ENCODE measurements around the gene ACER2. TPM values are rescaled to one million over a fixed set of nuclear protein-coding genes. Genes with fewer than 3 reads are reported as not detected.

The ACER2 gene
- polyA plus RNA-seq, 1 experiment: 1.4 TPM

DNA sequence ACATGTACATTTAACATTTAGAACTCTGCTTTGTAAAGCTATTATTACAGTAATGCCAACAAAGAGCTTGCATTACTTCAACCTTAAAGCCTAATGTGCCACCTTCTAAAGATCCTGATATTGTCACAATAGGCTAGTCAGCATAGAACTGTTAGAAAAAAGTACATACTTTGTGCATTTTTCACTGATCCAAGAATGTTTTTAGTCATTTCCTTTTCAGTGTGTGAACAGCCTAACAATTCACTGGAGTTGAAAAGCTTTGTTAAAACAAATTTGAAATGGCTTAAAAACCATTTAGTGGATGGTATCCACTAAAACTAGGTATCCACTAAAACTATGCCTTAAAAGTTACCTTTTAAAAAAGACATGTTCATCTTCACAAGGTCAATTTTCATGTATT is 33.3 kb upstream of the ACER2 start:
- no peak for DNase-seq (ENCODE audit: low read depth)
- Histone ChIP-seq H3K27me3 (ENCODE audit: control insufficient read depth, insufficient read depth, low read length) (no peaks in the 10 kb centered on the region), H3K4me3 (ENCODE audit: low read depth, low read length) (no peak overlapping the region), H3K36me3 (ENCODE audit: control insufficient read depth, insufficient read depth, low read length) (peaks cover 8% of the 10 kb centered on the region)
- ChIA-PET POLR2A (interaction anchor here (0.8 kb wide), 1 partner anchor 43 kb away, joined by 4 read pairs; no protein-coding TSS in a partner anchor), CTCF (interaction anchor here (0.9 to 1.6 kb wide), 4 partner anchors 10 to 89 kb away, joined by 3 to 6 read pairs (median 4); no protein-coding TSS in a partner anchor)
- TF ChIP-seq, protein P1, sequence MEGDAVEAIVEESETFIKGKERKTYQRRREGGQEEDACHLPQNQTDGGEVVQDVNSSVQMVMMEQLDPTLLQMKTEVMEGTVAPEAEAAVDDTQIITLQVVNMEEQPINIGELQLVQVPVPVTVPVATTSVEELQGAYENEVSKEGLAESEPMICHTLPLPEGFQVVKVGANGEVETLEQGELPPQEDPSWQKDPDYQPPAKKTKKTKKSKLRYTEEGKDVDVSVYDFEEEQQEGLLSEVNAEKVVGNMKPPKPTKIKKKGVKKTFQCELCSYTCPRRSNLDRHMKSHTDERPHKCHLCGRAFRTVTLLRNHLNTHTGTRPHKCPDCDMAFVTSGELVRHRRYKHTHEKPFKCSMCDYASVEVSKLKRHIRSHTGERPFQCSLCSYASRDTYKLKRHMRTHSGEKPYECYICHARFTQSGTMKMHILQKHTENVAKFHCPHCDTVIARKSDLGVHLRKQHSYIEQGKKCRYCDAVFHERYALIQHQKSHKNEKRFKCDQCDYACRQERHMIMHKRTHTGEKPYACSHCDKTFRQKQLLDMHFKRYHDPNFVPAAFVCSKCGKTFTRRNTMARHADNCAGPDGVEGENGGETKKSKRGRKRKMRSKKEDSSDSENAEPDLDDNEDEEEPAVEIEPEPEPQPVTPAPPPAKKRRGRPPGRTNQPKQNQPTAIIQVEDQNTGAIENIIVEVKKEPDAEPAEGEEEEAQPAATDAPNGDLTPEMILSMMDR (IDR thresholded peaks at IDR 0.05; ENCODE audit: insufficient read depth, low read depth, low read length): no peak

DNA sequence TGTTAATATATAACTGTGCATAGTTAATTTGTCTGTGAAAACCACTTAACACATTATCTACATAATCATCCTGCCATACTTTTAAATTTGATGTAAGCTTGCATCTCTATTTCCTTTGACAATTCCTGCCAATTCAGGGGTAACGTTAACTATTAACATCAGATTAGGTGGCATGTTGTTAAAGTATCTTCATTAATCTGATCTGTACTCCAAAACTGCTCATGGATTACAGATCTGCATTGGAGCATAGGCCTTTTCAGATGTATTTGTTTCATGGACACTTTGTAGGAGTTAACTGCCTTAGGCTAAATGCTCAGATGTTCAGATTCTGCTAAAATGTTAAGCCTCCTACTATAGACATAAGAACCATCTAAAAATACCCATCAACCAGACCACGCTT is 31.9 kb upstream of the ACER2 start:
- POLR2A ChIA-PET: no interaction called here

GRCh38 chr9:19378164-19378563 is 30.6 kb upstream of the ACER2 start:
- ChIA-PET CTCF (no interaction called here), POLR2A (interaction anchor here (0.6 kb wide), 1 partner anchor 723 kb away, joined by 5 read pairs; no protein-coding TSS in a partner anchor)
- Histone ChIP-seq H3K4me3 (ENCODE audit: low read depth, low read length) (peak overlapping the region; percentile 54), H3K36me3 (ENCODE audit: control insufficient read depth, insufficient read depth, low read length) (peaks cover 8% of the 10 kb centered on the region), H3K27me3 (ENCODE audit: control insufficient read depth, insufficient read depth, low read length) (no peaks in the 10 kb centered on the region)
- TF ChIP-seq, protein P1 (IDR thresholded peaks at IDR 0.05; ENCODE audit: insufficient read depth, low read depth, low read length): no peak
- no peak for DNase-seq (ENCODE audit: low read depth)

More for the DNA sequence above, 31.9 kb upstream of the ACER2 start:
- H3K4me3 ChIP-seq (ENCODE audit: low read depth, low read length): no peak overlapping the region
- TF ChIP-seq, protein P1 (IDR thresholded peaks at IDR 0.05; ENCODE audit: insufficient read depth, low read depth, low read length): no peak
- DNase-seq (ENCODE audit: low read depth): no peak
- CTCF ChIA-PET: interaction anchor here (0.5 kb wide), 1 partner anchor 237 kb away, joined by 3 read pairs; no protein-coding TSS in a partner anchor
- H3K36me3 ChIP-seq (ENCODE audit: control insufficient read depth, insufficient read depth, low read length): peaks cover 8% of the 10 kb centered on the region
- H3K27me3 ChIP-seq (ENCODE audit: control insufficient read depth, insufficient read depth, low read length): no peaks in the 10 kb centered on the region

DNA sequence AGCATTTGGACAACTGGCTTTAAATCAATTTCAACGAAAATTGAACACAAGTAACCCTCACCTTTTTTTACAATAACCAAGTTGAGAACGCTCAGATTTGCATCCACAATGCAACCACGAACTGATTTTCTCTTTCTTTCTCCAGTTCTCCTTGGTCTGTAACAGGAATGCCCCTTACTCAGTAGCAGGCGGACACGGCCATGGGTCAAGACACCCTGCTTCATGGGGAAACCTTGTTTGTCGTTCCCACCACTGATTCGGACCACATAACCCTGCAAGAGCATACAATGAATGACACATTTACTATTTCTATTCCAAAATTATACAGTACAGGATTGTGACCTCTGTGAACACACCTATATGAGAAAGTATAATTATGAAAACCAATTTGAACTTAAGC is 30.2 kb upstream of the ACER2 start:
- POLR2A ChIA-PET: no interaction called here
- no peak for DNase-seq (ENCODE audit: low read depth)
- H3K36me3 ChIP-seq (ENCODE audit: control insufficient read depth, insufficient read depth, low read length): peaks cover 8% of the 10 kb centered on the region
- H3K4me3 ChIP-seq (ENCODE audit: low read depth, low read length): peak overlapping the region; percentile 54
- no peaks in the 10 kb centered on the region for H3K27me3 ChIP-seq (ENCODE audit: control insufficient read depth, insufficient read depth, low read length)
- TF ChIP-seq, protein P1 (IDR thresholded peaks at IDR 0.05; ENCODE audit: insufficient read depth, low read depth, low read length): no peak
- CTCF ChIA-PET: interaction anchor here (1.0 kb wide), 1 partner anchor 78 kb away, joined by 3 read pairs; no protein-coding TSS in a partner anchor

DNA sequence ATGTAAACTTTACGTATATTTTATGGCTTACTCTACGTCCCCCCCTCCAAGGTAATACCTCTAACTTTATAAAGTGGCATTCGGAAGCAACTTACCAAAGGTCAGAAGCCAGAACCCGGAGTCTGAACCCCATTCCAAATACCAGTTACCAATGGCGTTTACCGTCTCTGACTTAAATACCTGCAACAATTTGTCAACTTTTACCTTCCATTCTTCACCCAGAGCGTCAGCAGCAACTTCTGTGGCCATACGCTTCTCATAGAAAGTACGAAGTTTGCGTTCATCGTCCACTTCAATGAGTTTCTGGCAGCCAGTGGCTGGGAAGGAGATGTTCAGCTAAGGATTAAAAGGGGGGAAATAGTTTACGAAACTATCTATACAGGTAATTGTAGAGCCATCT is 29.5 kb upstream of the ACER2 start:
- H3K27me3 ChIP-seq (ENCODE audit: control insufficient read depth, insufficient read depth, low read length): no peaks in the 10 kb centered on the region
- DNase-seq (ENCODE audit: low read depth): no peak
- ChIA-PET POLR2A (no interaction called here), CTCF (interaction anchor here (1.0 to 1.5 kb wide), 2 partner anchors 12 to 78 kb away, joined by 3 to 4 read pairs; no protein-coding TSS in a partner anchor)
- peaks cover 8% of the 10 kb centered on the region for H3K36me3 ChIP-seq (ENCODE audit: control insufficient read depth, insufficient read depth, low read length)
- TF ChIP-seq, protein P1 (IDR thresholded peaks at IDR 0.05; ENCODE audit: insufficient read depth, low read depth, low read length): no peak
- H3K4me3 ChIP-seq (ENCODE audit: low read depth, low read length): peak overlapping the region; percentile 54
